Neural crest cell (in vitro differentiated cells): Measurements from ENCODE around the gene TMEM207. TPM values are rescaled to one million over a fixed set of nuclear protein-coding genes. Genes with fewer than 3 reads are reported as not detected.

Experiments used
- DNase-seq: peaks from one replicate; pipeline ENCODE4 v3.0.0; 2021; ENCODE audit warnings: low read depth, mixed read lengths, low spot score
- H3K27ac Mint-ChIP-seq: one replicate; pipeline ENCODE4 v1.8.0; 2021; ENCODE audit warnings: mild to moderate bottlenecking, mixed read lengths; ENCODE audit not compliant: unreplicated experiment
- H3K27me3 Mint-ChIP-seq: 2 replicates; pipeline ENCODE4 v1.8.0; 2021; ENCODE audit warnings: low read depth, mild to moderate bottlenecking, mixed read lengths
- H3K36me3 Mint-ChIP-seq: 2 replicates; pipeline ENCODE4 v1.8.0; 2021; ENCODE audit warnings: low read depth, mild to moderate bottlenecking, mixed read lengths
- H3K4me1 Mint-ChIP-seq: 2 replicates; pipeline ENCODE4 v1.8.0; 2021; ENCODE audit warnings: mixed read lengths
- H3K4me3 Mint-ChIP-seq: one replicate; pipeline ENCODE4 v1.8.0; 2021; ENCODE audit warnings: mild to moderate bottlenecking, mixed read lengths
- H3K9me3 Mint-ChIP-seq: 2 replicates; pipeline ENCODE4 v1.8.0; 2021; ENCODE audit warnings: mixed read lengths
- long read RNA-seq: library from polyadenylated mRNA; unstranded; transcript quantifications from one replicate; pipeline ENCODE4 v2.0.0, GENCODE V29; 2020
- total RNA-seq: library from RNA; stranded (reverse); gene quantifications from 2 replicates; pipeline ENCODE4 v1.2.1, GENCODE V29; 2021
- TF ChIP-seq, protein P1 (sequence below): fragments of 200-600 bp; sonication (generic); conservative IDR thresholded peaks from 2 replicates; pipeline ENCODE4 v1.5.0; 2021; ENCODE audit warnings: antibody characterized with exemption, mild to moderate bottlenecking

TMEM207 gene
- not detected in 2 replicates for total RNA-seq
- long read RNA-seq: 0 reads

DNA sequence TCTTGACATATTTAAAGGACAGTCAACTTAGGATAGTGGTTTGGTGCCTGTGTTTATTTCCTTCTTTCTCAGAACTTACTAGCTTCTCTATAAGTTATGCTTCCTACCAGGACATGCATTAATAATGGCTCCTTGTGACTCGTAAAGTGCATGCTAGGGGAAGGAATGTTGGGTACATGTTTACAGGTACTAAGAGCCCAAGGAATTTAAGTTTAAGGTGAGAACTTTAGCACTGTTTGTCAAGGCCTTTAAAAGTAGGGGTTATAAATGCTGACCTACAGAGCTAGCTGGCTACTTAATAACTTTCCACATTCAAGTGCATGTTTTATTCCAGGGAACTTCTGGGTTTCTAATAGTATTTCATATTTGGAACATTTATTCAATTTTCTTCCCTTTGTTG is at the start of gene TMEM207:
Gene TMEM207, minus strand, starts transcription at position 101 of the 400 bp plus-strand sequence. Its CDS starts 92 bp downstream, at position 9.
- no peak within 1 kb of the TSS for H3K4me3 Mint-ChIP-seq
- H3K27me3 Mint-ChIP-seq: no peaks in the 10 kb centered on the region

GRCh38 chr3:190499122-190499521 is 49.4 kb upstream of the TMEM207 start:
- H3K27me3 Mint-ChIP-seq: no peaks in the 10 kb centered on the region
- H3K9me3 Mint-ChIP-seq: no peaks in the 10 kb centered on the region
- no peak for DNase-seq
- H3K4me3 Mint-ChIP-seq: no peak overlapping the region
- no peaks in the 10 kb centered on the region for H3K36me3 Mint-ChIP-seq
- no peak overlapping the region for H3K27ac Mint-ChIP-seq
- TF ChIP-seq, protein P1, sequence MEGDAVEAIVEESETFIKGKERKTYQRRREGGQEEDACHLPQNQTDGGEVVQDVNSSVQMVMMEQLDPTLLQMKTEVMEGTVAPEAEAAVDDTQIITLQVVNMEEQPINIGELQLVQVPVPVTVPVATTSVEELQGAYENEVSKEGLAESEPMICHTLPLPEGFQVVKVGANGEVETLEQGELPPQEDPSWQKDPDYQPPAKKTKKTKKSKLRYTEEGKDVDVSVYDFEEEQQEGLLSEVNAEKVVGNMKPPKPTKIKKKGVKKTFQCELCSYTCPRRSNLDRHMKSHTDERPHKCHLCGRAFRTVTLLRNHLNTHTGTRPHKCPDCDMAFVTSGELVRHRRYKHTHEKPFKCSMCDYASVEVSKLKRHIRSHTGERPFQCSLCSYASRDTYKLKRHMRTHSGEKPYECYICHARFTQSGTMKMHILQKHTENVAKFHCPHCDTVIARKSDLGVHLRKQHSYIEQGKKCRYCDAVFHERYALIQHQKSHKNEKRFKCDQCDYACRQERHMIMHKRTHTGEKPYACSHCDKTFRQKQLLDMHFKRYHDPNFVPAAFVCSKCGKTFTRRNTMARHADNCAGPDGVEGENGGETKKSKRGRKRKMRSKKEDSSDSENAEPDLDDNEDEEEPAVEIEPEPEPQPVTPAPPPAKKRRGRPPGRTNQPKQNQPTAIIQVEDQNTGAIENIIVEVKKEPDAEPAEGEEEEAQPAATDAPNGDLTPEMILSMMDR: no peak
- H3K4me1 Mint-ChIP-seq: peaks cover 16% of the 10 kb centered on the region

More for the DNA sequence above, at the start of gene TMEM207:
- H3K27ac Mint-ChIP-seq: no peak within 1 kb of the TSS
- no peaks in the 10 kb centered on the region for H3K4me1 Mint-ChIP-seq
- no peak for DNase-seq
- no peaks in the 10 kb centered on the region for H3K9me3 Mint-ChIP-seq
- H3K36me3 Mint-ChIP-seq: no peaks in the 10 kb centered on the region
- TF ChIP-seq, protein P1: no peak

DNA sequence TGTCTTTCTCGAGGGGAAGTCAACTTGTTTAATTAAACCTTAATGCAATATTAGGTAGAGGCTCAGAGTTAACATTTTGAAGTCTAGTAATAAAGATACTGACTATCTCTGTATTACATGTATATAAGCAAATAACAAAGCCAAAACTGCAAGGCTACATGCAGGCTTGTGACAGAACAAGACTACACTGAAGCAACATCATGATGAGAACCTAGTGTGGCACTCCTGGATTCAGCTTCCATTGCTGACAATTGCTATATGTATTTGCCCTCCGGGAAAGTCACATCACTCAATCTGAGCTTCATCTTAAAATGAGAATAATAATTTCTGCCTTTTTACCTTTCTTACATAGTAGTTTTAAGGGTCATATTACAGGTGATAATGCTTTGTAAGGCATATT is 48.6 kb upstream of the TMEM207 start:
- Mint-ChIP-seq H3K4me3 (no peak overlapping the region), H3K27me3 (no peaks in the 10 kb centered on the region), H3K9me3 (no peaks in the 10 kb centered on the region), H3K27ac (no peak overlapping the region), H3K4me1 (peaks cover 16% of the 10 kb centered on the region), H3K36me3 (no peaks in the 10 kb centered on the region)
- TF ChIP-seq, protein P1: no peak
- DNase-seq: no peak

GRCh38 chr3:190497811-190498210 is 48.1 kb upstream of the TMEM207 start:
- H3K27ac Mint-ChIP-seq: no peak overlapping the region
- no peak for DNase-seq
- H3K4me1 Mint-ChIP-seq: peaks cover 16% of the 10 kb centered on the region
- H3K4me3 Mint-ChIP-seq: no peak overlapping the region
- H3K36me3 Mint-ChIP-seq: no peaks in the 10 kb centered on the region
- TF ChIP-seq, protein P1: no peak
- no peaks in the 10 kb centered on the region for H3K27me3 Mint-ChIP-seq
- H3K9me3 Mint-ChIP-seq: no peaks in the 10 kb centered on the region

GRCh38 chr3:190496859-190497258 is 47.2 kb upstream of the TMEM207 start:
- H3K9me3 Mint-ChIP-seq: no peaks in the 10 kb centered on the region
- no peaks in the 10 kb centered on the region for H3K27me3 Mint-ChIP-seq
- H3K27ac Mint-ChIP-seq: no peak overlapping the region
- H3K4me1 Mint-ChIP-seq: peaks cover 16% of the 10 kb centered on the region
- no peak for DNase-seq
- TF ChIP-seq, protein P1: no peak
- no peak overlapping the region for H3K4me3 Mint-ChIP-seq
- no peaks in the 10 kb centered on the region for H3K36me3 Mint-ChIP-seq

DNA sequence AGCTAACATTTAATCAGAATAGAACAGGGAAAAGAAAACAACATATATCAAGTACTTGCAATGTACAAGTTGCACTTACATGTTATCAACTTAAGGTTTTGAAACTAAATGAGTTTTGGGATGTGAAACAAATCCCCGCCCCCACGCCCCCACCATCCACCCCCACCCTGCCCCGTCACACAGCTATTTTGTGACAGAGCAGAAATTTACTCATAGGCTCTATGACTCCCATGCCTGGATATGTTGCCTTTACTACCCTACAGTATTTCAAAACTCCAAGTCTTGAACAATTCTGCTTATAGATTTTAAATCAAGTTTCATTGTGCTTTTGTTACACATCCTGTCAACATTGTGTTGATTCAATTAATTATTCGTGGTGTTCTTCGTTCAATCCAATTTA is 46.1 kb upstream of the TMEM207 start:
- DNase-seq: no peak
- H3K4me1 Mint-ChIP-seq: peaks cover 16% of the 10 kb centered on the region
- no peaks in the 10 kb centered on the region for H3K36me3 Mint-ChIP-seq
- no peaks in the 10 kb centered on the region for H3K27me3 Mint-ChIP-seq
- H3K9me3 Mint-ChIP-seq: no peaks in the 10 kb centered on the region
- no peak overlapping the region for H3K27ac Mint-ChIP-seq
- TF ChIP-seq, protein P1: no peak
- H3K4me3 Mint-ChIP-seq: no peak overlapping the region
